HCT116 (cell line): Measurements from ENCODE around the gene SSTR3. TPM values are rescaled to one million over a fixed set of nuclear protein-coding genes. Genes with fewer than 3 reads are reported as not detected.

Experiments used
- ATAC-seq: fragments of 200-7000 bp; cut with Tn5 transposase; 2 replicates; pipeline ENCODE4 v1.9.1; 2020; ENCODE audit warnings: mild to moderate bottlenecking, moderate library complexity
- BruUV-seq: library from RNA; stranded (reverse); fragments of 400-500 nt; replicated peaks from 2 replicates; lab custom pipeline; 2021; lab: Mats Ljungman, UMichigan
- CTCF ChIA-PET: fragments of 300-600 bp; sonication (Branson Sonifier 250); formaldehyde crosslinking; loops from one replicate; lab custom pipeline; 2021; ENCODE audit warnings: antibody characterized with exemption; lab: Charles Lee
- POLR2A ChIA-PET: fragments of 300-600, 350-600 bp; sonication (Branson Sonifier 250); formaldehyde crosslinking; loops from one replicate; lab custom pipeline; 2021; ENCODE audit warnings: antibody characterized with exemption; lab: Charles Lee
- RAD21 ChIA-PET, 2 experiments: fragments of 300-600 bp; sonication (Branson Sonifier 250); formaldehyde crosslinking; loops; one replicate each; lab custom pipeline; 2023; ENCODE audit warnings: low total read pairs in 2 of 2; ENCODE audit not compliant: uncharacterized antibody in 2 of 2, unreplicated experiment in 2 of 2, low non-redundant PET in 1 of 2; lab: Charles Lee
- DNase-seq: peaks from one replicate; pipeline ENCODE4 v3.0.0-alpha.2; 2010; ENCODE audit warnings: low read depth, low spot score
- H2AFZ ChIP-seq: fragments of 200-600 bp; shearing (Covaris generic), sonication (generic); 2 replicates; pipeline ENCODE4 v1.6.1; 2017; ENCODE audit warnings: low read depth, mixed run types, mixed read lengths, antibody characterized with exemption, low read length; ENCODE audit not compliant: poor library complexity, severe bottlenecking
- H3K27ac ChIP-seq: 2 replicates; pipeline ENCODE4 v1.5.1; 2012; ENCODE audit warnings: low read depth, low read length
- H3K27me3 ChIP-seq: fragments of 200-600 bp; sonication (generic); 2 replicates; pipeline ENCODE4 v1.6.1; 2016; ENCODE audit warnings: mixed run types, low read length, mixed read lengths; ENCODE audit not compliant: insufficient read depth
- H3K36me3 ChIP-seq, 2 experiments: fragments of 200-500 bp in 1 of 2; fragments of 200-600 bp in 1 of 2; sonication (Bioruptor generic) in 1 of 2; sonication (generic) in 1 of 2; 2 replicates each; pipeline versions ENCODE4 v1.5.1 to v1.6.1; 2014 to 2016; ENCODE audit warnings: low read length in 2 of 2, inconsistent platforms in 1 of 2, mixed read lengths in 1 of 2, mixed run types in 1 of 2; ENCODE audit not compliant: insufficient read depth in 2 of 2, control insufficient read depth in 1 of 2
- H3K4me1 ChIP-seq, 2 experiments: fragments of 200-600 bp in 1 of 2; sonication (generic) in 1 of 2; 2 replicates each; pipeline versions ENCODE4 v1.5.1 to v1.6.1; 2012 to 2017; ENCODE audit warnings: low read length in 2 of 2, inconsistent platforms in 1 of 2, mild to moderate bottlenecking in 1 of 2, mixed read lengths in 1 of 2, mixed run types in 1 of 2, moderate library complexity in 1 of 2; ENCODE audit not compliant: insufficient read depth in 2 of 2, control insufficient read depth in 1 of 2
- H3K4me2 ChIP-seq: fragments of 200-600 bp; sonication (generic); 2 replicates; pipeline ENCODE4 v1.6.1; 2017; ENCODE audit warnings: mixed run types, low read length, mixed read lengths
- H3K4me3 ChIP-seq, 2 experiments: fragments of 200-600 bp in 1 of 2; sonication (generic) in 1 of 2; replicated peaks in 1 of 2; 2 replicates each; pipeline ENCODE4 v1.5.1; 2011 to 2016; ENCODE audit warnings: low read length in 2 of 2, control low read depth in 1 of 2, low read depth in 1 of 2, mild to moderate bottlenecking in 1 of 2, mixed read lengths in 1 of 2, mixed run types in 1 of 2
- H3K79me2 ChIP-seq: fragments of 200-600 bp; sonication (generic); 2 replicates; pipeline ENCODE4 v1.6.1; 2017; ENCODE audit warnings: mild to moderate bottlenecking, mixed run types, low read length, moderate library complexity, mixed read lengths; ENCODE audit not compliant: insufficient read depth
- H3K9ac ChIP-seq: fragments of 200-600 bp; sonication (generic); 2 replicates; pipeline ENCODE4 v1.6.1; 2016; ENCODE audit warnings: low read length, mixed read lengths
- H3K9me2 ChIP-seq: fragments of 200-600 bp; sonication (generic), shearing (Covaris generic); 2 replicates; pipeline ENCODE4 v1.6.1; 2017; ENCODE audit warnings: mixed run types, mild to moderate bottlenecking, moderate library complexity; ENCODE audit not compliant: insufficient read depth
- H3K9me3 ChIP-seq, 2 experiments: fragments of 200-500 bp in 1 of 2; fragments of 200-600 bp in 1 of 2; sonication (Bioruptor generic) in 1 of 2; sonication (generic) in 1 of 2; 2 replicates each; pipeline ENCODE4 v1.6.1; 2014 to 2017; ENCODE audit warnings: low read length in 2 of 2, mixed read lengths in 2 of 2, inconsistent platforms in 1 of 2, low read depth in 1 of 2, mild to moderate bottlenecking in 1 of 2, mixed run types in 1 of 2, moderate library complexity in 1 of 2; ENCODE audit not compliant: control insufficient read depth in 1 of 2, insufficient read depth in 1 of 2
- H4K20me1 ChIP-seq: fragments of 200-600 bp; sonication (generic), shearing (Covaris generic); 2 replicates; pipeline ENCODE4 v1.6.1; 2017; ENCODE audit warnings: mixed run types, mild to moderate bottlenecking, moderate library complexity; ENCODE audit not compliant: insufficient read depth
- CBX3 ChIP-seq: IDR thresholded peaks from 2 replicates; pipeline ENCODE4 v1.6.1; 2012; ENCODE audit warnings: low read depth
- CEBPB ChIP-seq: IDR thresholded peaks from 2 replicates; pipeline ENCODE4 v1.6.1; 2012; ENCODE audit warnings: low read depth
- EGR1 ChIP-seq: IDR thresholded peaks from 2 replicates; pipeline ENCODE4 v1.6.1; 2012; ENCODE audit warnings: low read depth
- ELF1 ChIP-seq: IDR thresholded peaks from 2 replicates; pipeline ENCODE4 v1.6.1; 2012; ENCODE audit warnings: low read depth, borderline replicate concordance
- EZH2phosphoT487 ChIP-seq: fragments of 200-600 bp; IDR thresholded peaks from 2 replicates; pipeline ENCODE4 v1.6.1; 2018; ENCODE audit warnings: antibody characterized with exemption, borderline replicate concordance
- JUND ChIP-seq: IDR thresholded peaks from 2 replicates; pipeline ENCODE4 v1.6.1; 2012
- POLR2A ChIP-seq: IDR thresholded peaks from 2 replicates; pipeline ENCODE4 v1.7.0; 2011; ENCODE audit warnings: borderline replicate concordance; ENCODE audit not compliant: insufficient read depth, insufficient read length; ENCODE audit errors: extremely low read depth
- POLR2AphosphoS5 ChIP-seq: IDR thresholded peaks from 2 replicates; pipeline ENCODE4 v1.6.1; 2011; ENCODE audit warnings: mild to moderate bottlenecking, low read depth, low read length, moderate library complexity
- RAD21 ChIP-seq: IDR thresholded peaks from 2 replicates; pipeline ENCODE4 v1.6.1; 2012; ENCODE audit warnings: low read depth, mild to moderate bottlenecking
- SRF ChIP-seq: IDR thresholded peaks from 2 replicates; pipeline ENCODE4 v1.6.1; 2012; ENCODE audit warnings: low read depth
- TCF7L2 ChIP-seq: IDR thresholded peaks from 2 replicates; pipeline ENCODE4 v1.7.0; 2011; ENCODE audit warnings: borderline replicate concordance, inconsistent platforms; ENCODE audit not compliant: insufficient read depth, insufficient read length; ENCODE audit errors: extremely low read depth
- ZFX ChIP-seq: fragments of 450-650 bp; IDR thresholded peaks from 2 replicates; pipeline ENCODE4 v1.6.1; 2017
- ZNF274 ChIP-seq: fragments of 200-500 bp; sonication (Bioruptor generic); IDR thresholded peaks from 2 replicates; pipeline ENCODE4 v1.6.1; 2014; ENCODE audit warnings: mild to moderate bottlenecking, low read depth, low read length, inconsistent platforms
- intact Hi-C: fragments of 100-400 bp; cut with micrococcal nuclease; formaldehyde crosslinking; loops from 2 replicates; pipeline ENCODE4 v1.10.0; 2022
- total RNA-seq: library from RNA; stranded (reverse); gene quantifications from one replicate; pipeline ENCODE4 v1.2.1, GENCODE V29; 2021; ENCODE audit not compliant: unreplicated experiment
- TF ChIP-seq, protein P1 (sequence below): IDR thresholded peaks from 2 replicates; pipeline ENCODE4 v1.6.1; 2012
- TF ChIP-seq, protein P2 (sequence below): IDR thresholded peaks from 2 replicates; pipeline ENCODE4 v1.6.1; 2011; ENCODE audit warnings: mild to moderate bottlenecking, low read length, moderate library complexity; ENCODE audit not compliant: insufficient replicate concordance; ENCODE audit errors: extremely low read depth
- TF ChIP-seq, protein P3 (sequence below): IDR thresholded peaks from 2 replicates; pipeline ENCODE4 v1.6.1; 2012

SSTR3 gene
- total RNA-seq, 1 experiment from 2014 or later = not detected

DNA sequence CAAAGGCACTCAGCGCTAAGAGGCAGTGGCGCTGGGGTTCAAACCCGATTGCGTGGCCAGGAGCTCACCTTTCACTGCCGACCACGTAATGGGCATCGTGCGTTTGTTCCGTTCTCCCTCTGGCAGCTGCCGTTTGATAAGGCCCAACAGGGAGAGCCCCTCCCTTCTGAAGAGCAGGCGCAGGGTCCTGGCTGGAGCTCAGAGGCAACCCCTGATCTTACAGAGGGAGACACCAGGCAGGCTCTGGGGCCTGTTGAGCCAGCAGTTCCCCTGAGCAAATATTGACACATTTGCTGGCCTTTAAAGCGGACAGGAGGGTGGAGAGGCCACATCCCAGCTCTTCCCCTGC lies 12.5 kb downstream of the SSTR3 start:
- Histone ChIP-seq H3K9ac (peak overlapping the region; percentile 93), H2AFZ (peak overlapping the region; percentile 86), H3K9me2 (no peaks in the 10 kb centered on the region), H3K4me3 (peak overlapping the region; percentile 9 to 18; a peak in 2 of 4 replicates), H3K9me3 (no peaks in the 10 kb centered on the region), H3K36me3 (no peaks in the 10 kb centered on the region), H3K79me2 (no peaks in the 10 kb centered on the region), H3K4me2 (peak overlapping the region; percentile 94), H3K4me1 (peaks cover 38 to 58% of the 10 kb centered on the region in 2 experiments), H3K27me3 (no peaks in the 10 kb centered on the region), H3K27ac (peak overlapping the region; percentile 36; the same call in 1 of the 2 replicates), H4K20me1 (no peaks in the 10 kb centered on the region)
- no TSS peak for BruUV-seq
- ChIA-PET CTCF (interaction anchor here (0.8 to 3.7 kb wide), 22 partner anchors 10 to 424 kb away, joined by 3 to 22 read pairs (median 4); partner anchors contain the start of gene IFT27), RAD21 (interaction anchor here (0.6 to 1.2 kb wide), 4 partner anchors 13 to 59 kb away, joined by 3 to 4 read pairs (median 3); no protein-coding TSS in a partner anchor), POLR2A (interaction anchor here (0.7 to 4.4 kb wide), 4 partner anchors 10 to 232 kb away, joined by 3 to 29 read pairs (median 4); partner anchors contain the start of gene C1QTNF6)
- ATAC-seq = no peak
- no peak for TF ChIP-seq ZNF274
- TF ChIP-seq, protein P1, sequence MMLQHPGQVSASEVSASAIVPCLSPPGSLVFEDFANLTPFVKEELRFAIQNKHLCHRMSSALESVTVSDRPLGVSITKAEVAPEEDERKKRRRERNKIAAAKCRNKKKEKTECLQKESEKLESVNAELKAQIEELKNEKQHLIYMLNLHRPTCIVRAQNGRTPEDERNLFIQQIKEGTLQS = no peak
- no peak for TF ChIP-seq ELF1
- no peak for TF ChIP-seq CEBPB
- TF ChIP-seq TCF7L2 = peak; percentile 3
- TF ChIP-seq RAD21 = no peak
- DNase-seq = no peak
- intact Hi-C loops = loop anchor here (1.0 to 10.0 kb wide), 6 partner anchors 65 to 653 kb away; no protein-coding TSS in a partner anchor

DNA sequence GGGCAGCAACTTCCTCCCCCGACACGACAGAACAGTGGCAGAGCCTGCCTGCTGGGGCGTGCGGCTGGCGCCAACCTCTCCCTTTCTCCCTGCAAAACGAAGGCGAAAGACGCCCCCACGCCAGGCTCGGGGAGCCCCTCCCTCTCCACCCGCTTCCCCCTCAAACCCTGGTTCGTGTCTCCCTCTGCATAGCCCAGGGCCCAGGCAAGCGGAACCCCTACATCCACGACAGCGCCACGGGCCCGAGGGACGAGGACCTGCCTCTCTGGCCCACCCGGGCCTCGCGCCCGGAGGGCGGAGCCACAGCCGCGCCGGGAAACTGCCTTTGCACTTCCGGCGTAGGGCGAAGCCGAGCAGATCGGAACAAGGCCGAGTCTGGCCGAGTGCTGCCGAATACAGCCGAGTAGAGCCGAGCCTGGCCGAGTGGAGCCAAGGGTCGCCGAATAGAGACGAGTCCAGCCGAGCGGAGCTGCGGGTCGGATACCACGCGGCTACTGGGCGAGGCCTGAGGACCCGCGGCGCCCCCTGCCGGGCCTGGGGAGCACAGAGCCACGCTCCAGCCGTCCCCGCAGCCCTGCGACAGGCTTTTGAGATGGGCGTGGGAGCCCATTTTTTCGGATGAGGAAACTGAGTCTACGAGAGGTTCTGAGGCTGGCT lies 13.0 kb downstream of the SSTR3 start:
- Histone ChIP-seq H3K4me3 (peak overlapping the region; percentile 77 to 82), H2AFZ (peak overlapping the region; percentile 86), H4K20me1 (no peaks in the 10 kb centered on the region), H3K36me3 (no peaks in the 10 kb centered on the region), H3K9me3 (no peaks in the 10 kb centered on the region), H3K9ac (peak overlapping the region; percentile 93), H3K27ac (peak overlapping the region; percentile 94), H3K4me1 (peaks cover 38 to 63% of the 10 kb centered on the region in 2 experiments), H3K9me2 (no peaks in the 10 kb centered on the region), H3K79me2 (no peaks in the 10 kb centered on the region), H3K27me3 (no peaks in the 10 kb centered on the region), H3K4me2 (peak overlapping the region; percentile 94)
- BruUV-seq = no TSS peak
- DNase-seq = peak; percentile 97
- POLR2A ChIA-PET = interaction anchor here (0.7 to 4.4 kb wide), 4 partner anchors 10 to 231 kb away, joined by 3 to 29 read pairs (median 4); partner anchors contain the start of gene C1QTNF6
- intact Hi-C loops = loop anchor here (1.0 to 10.0 kb wide), 6 partner anchors 64 to 652 kb away; no protein-coding TSS in a partner anchor
- RAD21 ChIA-PET = interaction anchor here (0.6 to 1.2 kb wide), 4 partner anchors 12 to 60 kb away, joined by 3 to 4 read pairs (median 3); no protein-coding TSS in a partner anchor
- ATAC-seq = peak; percentile 88
- CTCF ChIA-PET = interaction anchor here (0.8 to 3.7 kb wide), 21 partner anchors 9 to 423 kb away, joined by 3 to 22 read pairs (median 4); partner anchors contain the start of gene IFT27
- TF ChIP-seq RAD21 (no peak), CEBPB (no peak), TCF7L2 (peak; percentile 22), POLR2AphosphoS5 (peak; percentile 92), ELF1 (no peak), SRF (no peak), EZH2phosphoT487 (no peak), ZFX (peak; percentile 80; the same call in 1 of the 2 replicates), CBX3 (no peak), EGR1 (no peak), JUND (no peak), POLR2A (peak; percentile 89)
- TF ChIP-seq, protein P1 = no peak
- TF ChIP-seq, protein P2, sequence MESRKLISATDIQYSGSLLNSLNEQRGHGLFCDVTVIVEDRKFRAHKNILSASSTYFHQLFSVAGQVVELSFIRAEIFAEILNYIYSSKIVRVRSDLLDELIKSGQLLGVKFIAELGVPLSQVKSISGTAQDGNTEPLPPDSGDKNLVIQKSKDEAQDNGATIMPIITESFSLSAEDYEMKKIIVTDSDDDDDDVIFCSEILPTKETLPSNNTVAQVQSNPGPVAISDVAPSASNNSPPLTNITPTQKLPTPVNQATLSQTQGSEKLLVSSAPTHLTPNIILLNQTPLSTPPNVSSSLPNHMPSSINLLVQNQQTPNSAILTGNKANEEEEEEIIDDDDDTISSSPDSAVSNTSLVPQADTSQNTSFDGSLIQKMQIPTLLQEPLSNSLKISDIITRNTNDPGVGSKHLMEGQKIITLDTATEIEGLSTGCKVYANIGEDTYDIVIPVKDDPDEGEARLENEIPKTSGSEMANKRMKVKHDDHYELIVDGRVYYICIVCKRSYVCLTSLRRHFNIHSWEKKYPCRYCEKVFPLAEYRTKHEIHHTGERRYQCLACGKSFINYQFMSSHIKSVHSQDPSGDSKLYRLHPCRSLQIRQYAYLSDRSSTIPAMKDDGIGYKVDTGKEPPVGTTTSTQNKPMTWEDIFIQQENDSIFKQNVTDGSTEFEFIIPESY = no peak
- TF ChIP-seq, protein P3, sequence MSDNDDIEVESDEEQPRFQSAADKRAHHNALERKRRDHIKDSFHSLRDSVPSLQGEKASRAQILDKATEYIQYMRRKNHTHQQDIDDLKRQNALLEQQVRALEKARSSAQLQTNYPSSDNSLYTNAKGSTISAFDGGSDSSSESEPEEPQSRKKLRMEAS = no peak
